H1 (cell line): ENCODE data around the gene YIF1A. TPM values are rescaled to one million over a fixed set of nuclear protein-coding genes. Genes with fewer than 3 reads are reported as not detected.

Experiments used
- SP4 ChIP-seq: IDR thresholded peaks from 2 replicates; pipeline ENCODE4 v1.6.1; 2012; ENCODE audit warnings: low read length, inconsistent platforms
- polyA plus RNA-seq, 7 experiments: library from polyadenylated mRNA; depleted of rRNA in 3 of 7; stranded (reverse) in 5 of 7; unstranded in 2 of 7; fragments of >200 nt in 5 of 7; fragments of 200-250 nt in 2 of 7; gene quantifications; 1 replicate in 5 of 7; 2 replicates in 1 of 7; 4 replicates in 1 of 7; pipeline versions ENCODE4 v1.2.1 to v1.2.3, GENCODE V29; 2011 to 2013; ENCODE audit warnings: missing spikeins in 2 of 7, mixed read lengths in 2 of 7
- total RNA-seq: library from RNA; stranded (reverse); fragmentation: NEBNext Ultra II Directional; extraction: Animal tissue kit (Norgen Biotek cat#: 25700); gene quantifications from 2 replicates; pipeline ENCODE4 v1.2.1, GENCODE V29; 2021

Gene YIF1A
- total and polyA plus RNA-seq, 2 of the 8 experiments (the other 6 are each of a cell fraction or from before 2014, with no cell fraction given) = 70.1 to 178 TPM

DNA sequence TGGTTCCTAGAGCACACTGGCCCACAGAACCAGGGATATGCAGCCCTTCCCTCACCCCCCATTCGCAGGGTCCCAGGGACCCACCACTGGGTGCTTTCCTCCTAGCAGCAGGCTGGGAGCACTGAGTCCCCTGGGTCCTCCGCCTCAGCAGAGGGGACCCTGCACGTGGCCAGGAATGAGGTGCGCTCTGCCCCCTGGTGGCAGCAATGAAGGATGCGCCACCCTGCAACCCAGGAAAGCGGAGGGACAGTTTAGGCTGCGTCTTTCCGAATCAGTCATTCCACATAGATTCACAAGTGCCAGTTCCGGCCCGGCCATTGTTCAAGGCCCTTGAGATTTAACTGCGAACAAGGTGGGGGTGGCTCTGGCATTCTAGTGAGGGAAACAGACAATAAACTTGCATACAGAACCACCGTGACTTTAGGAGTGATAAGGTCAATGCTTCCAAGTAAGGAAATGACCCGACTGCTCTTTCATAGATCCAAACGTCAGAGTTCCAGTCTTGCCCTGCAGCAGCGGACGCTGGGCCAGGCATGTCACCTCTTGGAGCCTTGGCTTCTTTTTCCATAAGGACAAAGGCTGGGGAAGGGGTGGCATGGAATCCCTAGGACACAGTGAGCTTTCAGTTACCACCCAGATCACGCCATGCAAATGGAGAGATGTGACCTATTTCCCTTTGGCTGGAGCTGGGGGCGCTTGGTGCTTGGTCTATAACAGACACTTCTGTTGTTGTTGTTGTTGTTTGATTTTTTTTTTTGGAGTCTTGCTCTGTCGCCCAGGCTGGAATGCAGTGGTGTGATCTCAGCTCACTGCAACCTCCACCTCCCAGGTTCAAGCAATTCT is 39.6 kb upstream of the YIF1A start (continued):
- no peak for TF ChIP-seq SP4
